ENCODE results near the gene CDO1. TPM values are rescaled to one million over a fixed set of nuclear protein-coding genes. Genes with fewer than 3 reads are reported as not detected.

The CDO1 gene
- total and polyA plus RNA-seq, 2 of the 8 experiments (the other 6 are each of a cell fraction or from before 2014, with no cell fraction given) = 26.1 to 29.5 TPM

DNA sequence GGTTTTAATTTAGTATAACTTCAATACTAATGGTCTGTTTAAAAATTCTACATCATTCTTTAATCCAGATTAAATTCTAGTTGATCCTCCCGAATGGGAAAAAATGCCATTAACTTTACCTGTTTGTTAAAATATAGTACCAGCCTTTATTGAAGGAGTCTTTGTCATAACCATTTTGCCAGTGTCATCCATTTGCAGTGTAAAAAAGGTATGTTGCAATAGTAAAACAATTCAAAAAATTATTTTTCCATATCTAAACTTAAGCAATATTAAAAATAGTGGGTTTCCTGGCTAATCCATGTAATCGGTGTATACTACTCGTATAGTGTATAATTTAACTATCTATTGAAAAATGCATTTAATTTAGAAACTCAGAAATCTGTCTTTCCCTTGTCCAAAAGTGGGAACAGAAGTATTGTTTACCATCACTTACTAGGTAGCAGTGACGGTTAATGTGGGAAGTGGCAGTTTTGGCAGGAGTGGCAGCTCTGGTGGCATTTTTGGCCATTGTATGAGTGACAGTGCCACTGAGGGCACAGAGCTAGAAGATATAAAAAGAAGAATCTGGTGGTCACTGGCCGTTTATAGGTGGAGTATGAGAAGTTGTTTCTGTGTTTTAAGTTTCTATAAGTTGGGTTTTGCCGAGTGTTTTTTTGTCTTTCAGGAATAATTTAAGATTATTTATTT is 27.1 kb upstream of the CDO1 start (continued):
- TF ChIP-seq SP4 (IDR thresholded peaks at IDR 0.05; ENCODE audit: low read length) (no peak), E2F6 (IDR thresholded peaks at IDR 0.05) (no peak), GABPA (IDR thresholded peaks at IDR 0.05; ENCODE audit: borderline replicate concordance, insufficient read depth, low read length) (no peak), TAF1 (IDR thresholded peaks at IDR 0.05; ENCODE audit: low read depth, low read length) (no peak), EZH2 (IDR thresholded peaks at IDR 0.05; ENCODE audit: low read depth, low read length, severe bottlenecking) (no peak), TAF7 (optimal IDR thresholded peaks at IDR 0.05; ENCODE audit: borderline replicate concordance, low read depth, low read length) (no peak), RAD21 (IDR thresholded peaks at IDR 0.05 in 1 of 2, conservative IDR thresholded peaks at IDR 0.05 in 1 of 2; ENCODE audit: low read depth in 2 of 2, low read length in 2 of 2) (no peak)
